ENCODE data around the gene GPS2. TPM values are rescaled to one million over a fixed set of nuclear protein-coding genes. Genes with fewer than 3 reads are reported as not detected.

Gene GPS2
- total and polyA plus RNA-seq, 10 of the 15 experiments (the other 5 are each of a cell fraction or from before 2014, with no cell fraction given): 10.2 to 96.4 (median 42.5) TPM

DNA sequence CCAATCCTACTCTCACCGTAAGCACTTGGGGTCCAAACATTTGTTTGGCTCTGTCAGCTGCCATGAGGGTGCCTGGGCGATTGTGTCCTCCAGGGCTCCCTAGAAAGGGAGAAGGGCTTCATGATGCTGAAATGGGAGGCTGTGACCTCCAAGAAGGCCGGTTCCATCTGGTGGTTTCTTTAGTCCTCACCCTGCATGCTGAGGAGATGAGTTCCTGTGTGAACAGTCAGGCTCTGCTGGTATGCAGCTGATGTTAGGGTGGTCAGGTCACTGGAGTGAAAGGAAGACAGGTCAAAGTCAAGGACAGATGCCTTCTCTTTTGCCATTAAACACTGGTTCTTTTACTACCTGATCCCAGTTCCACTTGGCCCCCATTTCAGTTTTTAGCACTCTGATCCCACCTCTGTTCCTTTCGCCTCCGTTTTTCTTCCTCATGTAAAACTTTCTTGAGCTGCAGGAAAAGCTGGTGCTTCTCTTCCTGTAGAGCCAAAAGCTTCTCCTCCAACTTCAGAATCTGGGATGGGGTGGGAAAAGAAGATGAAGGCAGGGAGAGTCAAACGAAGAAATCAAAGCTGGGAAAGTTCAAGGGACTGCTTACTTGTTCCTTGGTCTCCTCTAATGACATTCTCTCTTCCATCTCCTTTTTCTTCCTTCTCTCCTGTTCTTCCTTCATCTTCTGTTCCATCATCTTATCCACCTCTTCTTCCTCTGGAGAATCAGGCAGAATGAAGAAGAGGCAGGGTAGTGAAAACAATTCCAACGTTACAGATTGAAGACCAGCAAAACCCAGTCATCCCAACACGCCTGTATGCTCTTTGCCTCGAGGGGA lies 1.1 kb downstream of the GPS2 start:
- WGBS (ENCODE audit: insufficient coverage, insufficient replicate concordance, low lambda C conversion rate, missing lambda C conversion rate): 17% methylated on average over 9 of the region's 9 CpGs
- Histone ChIP-seq H2AFZ (ENCODE audit: control insufficient read depth, low read depth, low read length) (no peak overlapping the region), H3K4me3 (peak overlapping the region; percentile 84), H3K79me2 (ENCODE audit: control insufficient read depth, insufficient read depth, low read length) (peaks cover 43% of the 10 kb centered on the region), H3K9me3 (replicated peaks; ENCODE audit: control insufficient read depth, insufficient read depth, low read length) (no peaks in the 10 kb centered on the region), H3K27me3 (replicated peaks in 1 of 2; ENCODE audit: control insufficient read depth in 2 of 2, insufficient read depth in 2 of 2, low read length in 1 of 2) (no peaks in the 10 kb centered on the region), H4K20me1 (ENCODE audit: control insufficient read depth, insufficient read depth) (peaks cover 21% of the 10 kb centered on the region), H3K36me3 (ENCODE audit: control insufficient read depth in 2 of 2, insufficient read depth in 2 of 2, low read length in 1 of 2) (peaks cover 35 to 36% of the 10 kb centered on the region in 2 experiments), H3K4me1 (ENCODE audit: control insufficient read depth, insufficient read depth, low read length) (peaks cover 24% of the 10 kb centered on the region), H3K9ac (ENCODE audit: control insufficient read depth, insufficient read depth, low read length) (peak overlapping the region; percentile 83), H3K4me2 (ENCODE audit: control insufficient read depth, insufficient read depth) (peak overlapping the region; percentile 95), H3K27ac (ENCODE audit: control insufficient read depth, insufficient read depth) (peak overlapping the region; percentile 86)
- TSS peak; percentile 80 for BruUV-seq (replicated peaks)
- POLR2A ChIA-PET: interaction anchor here (0.6 to 1.7 kb wide), 5 partner anchors 15 to 963 kb away, joined by 3 to 7 read pairs (median 3); partner anchors contain the start of gene NEURL4
- CTCF ChIA-PET: interaction anchor here (0.9 to 1.1 kb wide), 2 partner anchors 191 to 373 kb away, joined by 3 read pairs; partner anchors contain the start of gene TP53
- SMC1A ChIA-PET (ENCODE audit: uncharacterized antibody, unreplicated experiment): interaction anchor here (0.8 kb wide), 1 partner anchor 30 kb away, joined by 5 read pairs; no protein-coding TSS in a partner anchor
- FAIRE-seq (no peak), DNase-seq (ENCODE audit: low read depth, low spot score) (no peak), ATAC-seq (peak; percentile 18)
- in situ Hi-C loops (cut with MboI): no loop called here
- intact Hi-C loops (cut with micrococcal nuclease; ENCODE audit: unreplicated experiment): no loop called here
- RAD21 ChIA-PET (ENCODE audit: unreplicated experiment): no interaction called here
- TF ChIP-seq MEF2B (IDR thresholded peaks at IDR 0.05; ENCODE audit: partially characterized antibody, poor library complexity, severe bottlenecking) (no peak), LARP7 (IDR thresholded peaks at IDR 0.05) (no peak), SPI1 (IDR thresholded peaks at IDR 0.05; ENCODE audit: borderline replicate concordance, insufficient read depth, low read depth, low read length) (no peak), YY1 (IDR thresholded peaks at IDR 0.05; ENCODE audit: low read depth, low read length) (no peak), STAT1 (conservative IDR thresholded peaks at IDR 0.05) (no peak), HDAC6 (IDR thresholded peaks at IDR 0.05; ENCODE audit: unreplicated experiment) (no peak), ASH2L (IDR thresholded peaks at IDR 0.05; ENCODE audit: borderline replicate concordance, low read depth) (no peak), POU2F2 (IDR thresholded peaks at IDR 0.05; ENCODE audit: borderline replicate concordance, low read depth, low read length) (0 out of 3 replicates have a peak, but pooled peaks have one; percentile 11), MTA3 (IDR thresholded peaks at IDR 0.05; ENCODE audit: borderline replicate concordance, low read length) (peak; percentile 5; the same call in 1 of the 2 replicates), POLR2A (IDR thresholded peaks at IDR 0.05; ENCODE audit: low read depth, low read length) (peak; percentile 50), CUX1 (IDR thresholded peaks at IDR 0.05; ENCODE audit: insufficient replicate concordance, low read depth, low read length) (no peak), PAX8 (IDR thresholded peaks at IDR 0.05) (no peak), DPF2 (IDR thresholded peaks at IDR 0.05) (no peak), TCF12 (IDR thresholded peaks at IDR 0.05; ENCODE audit: low read depth, low read length) (0 out of 2 replicates have a peak, but pooled peaks have one; percentile 1), RELB (IDR thresholded peaks at IDR 0.05; ENCODE audit: low read depth) (no peak)
- TF ChIP-seq, protein P1, sequence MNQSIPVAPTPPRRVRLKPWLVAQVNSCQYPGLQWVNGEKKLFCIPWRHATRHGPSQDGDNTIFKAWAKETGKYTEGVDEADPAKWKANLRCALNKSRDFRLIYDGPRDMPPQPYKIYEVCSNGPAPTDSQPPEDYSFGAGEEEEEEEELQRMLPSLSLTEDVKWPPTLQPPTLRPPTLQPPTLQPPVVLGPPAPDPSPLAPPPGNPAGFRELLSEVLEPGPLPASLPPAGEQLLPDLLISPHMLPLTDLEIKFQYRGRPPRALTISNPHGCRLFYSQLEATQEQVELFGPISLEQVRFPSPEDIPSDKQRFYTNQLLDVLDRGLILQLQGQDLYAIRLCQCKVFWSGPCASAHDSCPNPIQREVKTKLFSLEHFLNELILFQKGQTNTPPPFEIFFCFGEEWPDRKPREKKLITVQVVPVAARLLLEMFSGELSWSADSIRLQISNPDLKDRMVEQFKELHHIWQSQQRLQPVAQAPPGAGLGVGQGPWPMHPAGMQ (IDR thresholded peaks at IDR 0.05; ENCODE audit: borderline replicate concordance): no peak

Data from GM12878 (cell line).